Measurements from ENCODE around the gene FBXL17. TPM values are rescaled to one million over a fixed set of nuclear protein-coding genes. Genes with fewer than 3 reads are reported as not detected.
A peak's percentile ranks its signal among the peaks of the same experiment; 100 is the strongest.

The FBXL17 gene
- total RNA-seq, 3 donors from 2014 or later = 22.6 to 31.3 (median 28.8) TPM

DNA sequence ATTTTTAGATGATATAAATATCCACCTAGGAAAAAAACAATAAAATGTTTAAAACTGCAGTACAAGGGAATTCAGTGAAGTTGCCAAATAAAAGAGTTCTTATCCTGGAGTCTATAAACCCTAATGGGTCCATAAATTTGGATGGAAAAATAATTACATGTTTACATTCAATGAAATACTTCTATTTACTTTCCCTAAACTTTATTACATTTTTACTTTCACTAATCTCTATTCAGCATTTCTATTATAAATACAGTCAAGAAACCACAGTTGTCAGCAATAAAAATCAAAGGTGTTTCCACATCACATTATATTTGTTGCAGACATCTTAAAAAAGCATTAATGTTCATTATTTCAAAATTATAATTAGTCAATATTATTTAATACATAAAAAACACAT lies 118.6 kb downstream of the FBXL17 start:
- Histone ChIP-seq H3K27ac (no peak overlapping the region), H3K36me3 (no peaks in the 10 kb centered on the region), H3K9me3 (no peaks in the 10 kb centered on the region), H3K4me1 (no peaks in the 10 kb centered on the region), H3K27me3 (no peaks in the 10 kb centered on the region), H3K4me3 (no peak overlapping the region)
- intact Hi-C loops (cut with DNase I; ENCODE audit: low total_unique reads) = no loop called here
- TF ChIP-seq, protein P1, sequence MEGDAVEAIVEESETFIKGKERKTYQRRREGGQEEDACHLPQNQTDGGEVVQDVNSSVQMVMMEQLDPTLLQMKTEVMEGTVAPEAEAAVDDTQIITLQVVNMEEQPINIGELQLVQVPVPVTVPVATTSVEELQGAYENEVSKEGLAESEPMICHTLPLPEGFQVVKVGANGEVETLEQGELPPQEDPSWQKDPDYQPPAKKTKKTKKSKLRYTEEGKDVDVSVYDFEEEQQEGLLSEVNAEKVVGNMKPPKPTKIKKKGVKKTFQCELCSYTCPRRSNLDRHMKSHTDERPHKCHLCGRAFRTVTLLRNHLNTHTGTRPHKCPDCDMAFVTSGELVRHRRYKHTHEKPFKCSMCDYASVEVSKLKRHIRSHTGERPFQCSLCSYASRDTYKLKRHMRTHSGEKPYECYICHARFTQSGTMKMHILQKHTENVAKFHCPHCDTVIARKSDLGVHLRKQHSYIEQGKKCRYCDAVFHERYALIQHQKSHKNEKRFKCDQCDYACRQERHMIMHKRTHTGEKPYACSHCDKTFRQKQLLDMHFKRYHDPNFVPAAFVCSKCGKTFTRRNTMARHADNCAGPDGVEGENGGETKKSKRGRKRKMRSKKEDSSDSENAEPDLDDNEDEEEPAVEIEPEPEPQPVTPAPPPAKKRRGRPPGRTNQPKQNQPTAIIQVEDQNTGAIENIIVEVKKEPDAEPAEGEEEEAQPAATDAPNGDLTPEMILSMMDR (IDR thresholded peaks at IDR 0.05) = no peak
- TF ChIP-seq POLR2AphosphoS5 (IDR thresholded peaks at IDR 0.05) = no peak
- no peak for TF ChIP-seq POLR2A (IDR thresholded peaks at IDR 0.05)
- no peak for DNase-seq (ENCODE audit: low spot score in 2 of 2)

DNA sequence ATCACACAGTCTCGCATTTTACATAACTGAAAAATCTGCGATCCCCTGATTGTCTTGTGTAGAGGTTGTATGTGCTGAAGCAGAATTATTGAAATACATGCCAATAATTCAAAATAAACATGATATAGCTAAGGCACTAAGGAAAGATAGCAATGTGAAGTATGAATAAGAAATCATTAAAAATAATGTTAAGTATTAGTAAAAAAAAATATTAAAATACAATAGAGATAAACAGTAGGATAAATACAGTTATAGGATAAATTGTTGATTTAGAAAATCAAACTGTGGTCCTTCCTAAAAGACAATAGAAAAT lies 121.1 kb downstream of the FBXL17 start:
- intact Hi-C loops (cut with DNase I; ENCODE audit: low total_unique reads) = no loop called here

DNA sequence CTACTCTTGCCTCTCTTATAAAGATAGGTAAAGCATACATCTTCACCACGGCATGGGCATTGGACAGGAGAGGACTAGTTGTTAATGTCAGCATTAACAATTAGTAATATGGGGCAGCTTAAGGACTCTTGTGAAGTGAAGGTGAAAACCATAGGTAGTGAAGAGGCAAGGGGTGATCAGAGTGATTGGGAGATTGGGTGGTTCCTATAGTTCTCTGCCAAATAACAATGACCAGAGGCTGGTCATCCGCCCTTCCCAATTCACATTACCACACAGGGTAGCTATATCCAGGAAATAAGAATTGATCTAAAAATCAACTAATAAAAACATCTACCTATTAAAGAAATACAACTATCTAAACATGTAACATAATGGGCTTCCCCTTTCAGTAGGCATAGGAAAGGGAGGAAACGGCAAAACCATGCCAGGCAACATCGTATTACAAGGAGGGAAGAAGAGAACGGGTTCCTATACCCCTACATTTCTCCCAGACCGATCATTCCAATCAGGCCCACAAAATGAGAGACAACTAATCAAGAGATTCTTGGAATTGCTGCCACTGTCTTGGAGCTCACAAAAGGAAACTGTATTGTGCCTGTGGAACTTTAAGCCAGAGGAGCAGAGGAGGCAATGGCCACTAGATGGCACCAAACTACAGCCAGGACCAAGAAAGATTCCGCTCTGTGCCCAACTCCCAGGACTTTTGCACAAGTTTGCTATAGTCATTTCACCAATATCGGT lies 121.6 kb downstream of the FBXL17 start:
- DNase-seq (ENCODE audit: low spot score in 2 of 2) = peak; percentile 49 to 59
- H3K36me3 ChIP-seq = no peaks in the 10 kb centered on the region
- TF ChIP-seq POLR2AphosphoS5 (IDR thresholded peaks at IDR 0.05) (no peak), POLR2A (IDR thresholded peaks at IDR 0.05) (no peak)
- TF ChIP-seq, protein P1 (IDR thresholded peaks at IDR 0.05) = peak; percentile 39 to 82 (median 67)
- no peak overlapping the region for H3K27ac ChIP-seq
- no peaks in the 10 kb centered on the region for H3K4me1 ChIP-seq
- no peaks in the 10 kb centered on the region for H3K27me3 ChIP-seq
- H3K4me3 ChIP-seq = peak overlapping the region in 1 of 3 donors; percentile 19
- intact Hi-C loops (cut with DNase I; ENCODE audit: low total_unique reads) = no loop called here
- H3K9me3 ChIP-seq = no peaks in the 10 kb centered on the region

More for the DNA sequence above, 121.1 kb downstream of the FBXL17 start:
- no peaks in the 10 kb centered on the region for H3K4me1 ChIP-seq
- H3K36me3 ChIP-seq = no peaks in the 10 kb centered on the region
- no peak for DNase-seq (ENCODE audit: low spot score in 2 of 2)
- TF ChIP-seq POLR2AphosphoS5 (IDR thresholded peaks at IDR 0.05) (no peak), POLR2A (IDR thresholded peaks at IDR 0.05) (no peak)
- TF ChIP-seq, protein P1 (IDR thresholded peaks at IDR 0.05) = no peak
- H3K4me3 ChIP-seq = no peak overlapping the region
- H3K27me3 ChIP-seq = no peaks in the 10 kb centered on the region
- H3K27ac ChIP-seq = no peak overlapping the region
- H3K9me3 ChIP-seq = no peaks in the 10 kb centered on the region

DNA sequence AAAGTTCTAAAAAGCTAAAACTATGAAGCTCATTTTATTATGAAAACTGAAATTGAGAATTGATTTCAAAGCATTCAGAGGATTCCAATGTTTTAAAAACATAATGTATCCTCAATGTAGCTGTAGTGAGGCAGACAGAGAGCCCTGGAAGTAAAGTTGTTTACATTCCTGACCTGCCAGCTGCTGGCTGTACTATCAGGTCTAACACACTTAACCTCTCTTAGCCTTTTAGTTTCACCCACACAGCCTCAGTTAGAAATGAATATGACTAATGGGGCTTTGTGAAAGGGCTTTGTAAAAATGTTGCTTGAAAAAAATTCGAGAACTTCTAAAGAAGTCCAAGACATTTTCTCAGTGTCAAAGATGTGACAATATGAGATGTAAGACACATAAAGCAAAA lies 122.6 kb downstream of the FBXL17 start:
- Histone ChIP-seq H3K27ac (no peak overlapping the region), H3K4me3 (no peak overlapping the region), H3K4me1 (no peaks in the 10 kb centered on the region), H3K9me3 (no peaks in the 10 kb centered on the region), H3K27me3 (no peaks in the 10 kb centered on the region), H3K36me3 (no peaks in the 10 kb centered on the region)
- no peak for DNase-seq (ENCODE audit: low spot score in 2 of 2)
- intact Hi-C loops (cut with DNase I; ENCODE audit: low total_unique reads) = no loop called here
- TF ChIP-seq, protein P1 (IDR thresholded peaks at IDR 0.05) = no peak
- TF ChIP-seq POLR2A (IDR thresholded peaks at IDR 0.05) (no peak), POLR2AphosphoS5 (IDR thresholded peaks at IDR 0.05) (no peak)

DNA sequence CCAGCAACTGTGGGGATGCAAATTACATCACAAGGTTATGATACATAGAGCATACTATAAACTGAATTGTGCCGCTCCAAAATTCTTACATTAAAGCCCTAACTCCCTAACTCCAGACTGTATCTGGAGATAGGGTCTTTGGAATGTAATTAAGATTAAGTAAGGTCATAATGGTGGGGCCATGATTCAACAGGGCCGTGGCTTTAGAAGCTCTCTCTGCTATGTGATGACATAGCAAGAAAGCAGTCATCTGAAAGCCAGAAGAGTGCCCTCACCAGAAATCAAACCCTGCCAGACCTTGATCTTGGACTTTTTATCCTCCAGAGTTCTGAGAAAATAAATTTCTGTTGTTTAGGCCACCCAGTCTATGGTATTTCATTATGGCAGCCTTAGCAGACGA lies 123.9 kb downstream of the FBXL17 start:
- Histone ChIP-seq H3K9me3 (no peaks in the 10 kb centered on the region), H3K36me3 (no peaks in the 10 kb centered on the region), H3K4me1 (no peaks in the 10 kb centered on the region), H3K27me3 (no peaks in the 10 kb centered on the region), H3K27ac (no peak overlapping the region), H3K4me3 (no peak overlapping the region)
- TF ChIP-seq, protein P1 (IDR thresholded peaks at IDR 0.05) = no peak
- TF ChIP-seq POLR2AphosphoS5 (IDR thresholded peaks at IDR 0.05) (no peak), POLR2A (IDR thresholded peaks at IDR 0.05) (no peak)
- intact Hi-C loops (cut with DNase I; ENCODE audit: low total_unique reads) = no loop called here
- no peak for DNase-seq (ENCODE audit: low spot score in 2 of 2)

All from breast epithelium (tissue), 4 donors.